Activated CD8-positive, alpha-beta memory T cell treated with anti-CD3 and anti-CD28 coated beads, Interleukin-2, amount 10 ng/mL, durations not matched to agents 7 days and 5 days (primary cell): Measurements from ENCODE around the gene FAM83G. TPM values are rescaled to one million over a fixed set of nuclear protein-coding genes. Genes with fewer than 3 reads are reported as not detected.
"Not testable (repeated sequence)": the region's sequence is repeated elsewhere in the genome, so short reads cannot be mapped to it uniquely, and the experiment has no call there.

ENCODE experiments used
- ATAC-seq: fragments of 150-1000 bp; cut with Tn5 transposase; one replicate; pipeline ENCODE4 v1.10.0; 2021; ENCODE audit warnings: moderate library complexity
- CTCF ChIA-PET: fragments of 350-600 bp; sonication (Branson Sonifier 250); formaldehyde crosslinking; loops from one replicate; lab custom pipeline; 2021; ENCODE audit warnings: antibody characterized with exemption; lab: Charles Lee
- DNase-seq: peaks from one replicate; pipeline ENCODE4 v3.0.0-alpha.2; 2020
- H3K27ac Mint-ChIP-seq: one replicate; pipeline ENCODE4 v1.8.0; 2021; ENCODE audit warnings: mild to moderate bottlenecking, mixed read lengths
- H3K27me3 Mint-ChIP-seq: one replicate; pipeline ENCODE4 v1.8.0; 2021; ENCODE audit warnings: mixed read lengths
- H3K36me3 Mint-ChIP-seq: one replicate; pipeline ENCODE4 v1.8.0; 2021; ENCODE audit warnings: mild to moderate bottlenecking, mixed read lengths
- H3K4me1 Mint-ChIP-seq: one replicate; pipeline ENCODE4 v1.8.0; 2021; ENCODE audit warnings: mixed read lengths
- H3K4me3 Mint-ChIP-seq: one replicate; pipeline ENCODE4 v1.8.0; 2021; ENCODE audit warnings: mild to moderate bottlenecking, moderate library complexity, mixed read lengths
- H3K9me3 Mint-ChIP-seq: one replicate; pipeline ENCODE4 v1.8.0; 2022; ENCODE audit warnings: low read depth, mixed read lengths
- total RNA-seq, 2 experiments: library from RNA; stranded (reverse); gene quantifications; one replicate each; pipeline ENCODE4 v1.2.3, GENCODE V29; 2021

The FAM83G gene
- total RNA-seq, 2 experiments from 2014 or later: 4.7 to 4.8 TPM

GRCh38 chr17:18961634-18962493 is 42.7 kb downstream of the FAM83G start:
- Mint-ChIP-seq H3K4me3 (no peak overlapping the region), H3K4me1 (peaks cover 7% of the 10 kb centered on the region), H3K27me3 (no peaks in the 10 kb centered on the region), H3K9me3 (no peaks in the 10 kb centered on the region), H3K27ac (no peak overlapping the region), H3K36me3 (no peaks in the 10 kb centered on the region)
- CTCF ChIA-PET: interaction anchor here (0.7 to 2.6 kb wide), 29 partner anchors 8 to 336 kb away, joined by 3 to 18 read pairs (median 5); partner anchors contain the start of genes FAM83G, PRPSAP2 and SLC5A10
- DNase-seq (no peak), ATAC-seq (no peak)

GRCh38 chr17:18960803-18961511 is 43.6 kb downstream of the FAM83G start:
- DNase-seq (peak; percentile 84), ATAC-seq (peak; percentile 95)
- Mint-ChIP-seq H3K36me3 (no peaks in the 10 kb centered on the region), H3K4me1 (peaks cover 7% of the 10 kb centered on the region), H3K9me3 (no peaks in the 10 kb centered on the region), H3K27ac (no peak overlapping the region), H3K4me3 (no peak overlapping the region), H3K27me3 (no peaks in the 10 kb centered on the region)
- CTCF ChIA-PET: interaction anchor here (0.7 to 2.6 kb wide), 38 partner anchors 9 to 1045 kb away, joined by 3 to 18 read pairs (median 4); partner anchors contain the start of genes FAM83G, PRPSAP2 and SLC5A10

GRCh38 chr17:18960241-18960665 is 44.3 kb downstream of the FAM83G start:
- Mint-ChIP-seq H3K27ac (no peak overlapping the region), H3K27me3 (no peaks in the 10 kb centered on the region), H3K4me1 (peaks cover 13% of the 10 kb centered on the region), H3K9me3 (no peaks in the 10 kb centered on the region), H3K36me3 (no peaks in the 10 kb centered on the region), H3K4me3 (no peak overlapping the region)
- CTCF ChIA-PET: interaction anchor here (1.0 to 2.6 kb wide), 16 partner anchors 8 to 143 kb away, joined by 3 to 18 read pairs (median 6); partner anchors contain the start of genes FAM83G, PRPSAP2 and SLC5A10
- ATAC-seq (no peak), DNase-seq (no peak)

GRCh38 chr17:18959845-18960240 is 44.7 kb downstream of the FAM83G start:
- Mint-ChIP-seq H3K27ac (no peak overlapping the region), H3K4me1 (peaks cover 15% of the 10 kb centered on the region), H3K9me3 (no peaks in the 10 kb centered on the region), H3K27me3 (no peaks in the 10 kb centered on the region), H3K4me3 (no peak overlapping the region), H3K36me3 (no peaks in the 10 kb centered on the region)
- ATAC-seq: no peak
- CTCF ChIA-PET: interaction anchor here (1.1 to 2.6 kb wide), 9 partner anchors 11 to 143 kb away, joined by 3 to 18 read pairs (median 8); partner anchors contain the start of genes FAM83G and PRPSAP2
- no peak for DNase-seq

GRCh38 chr17:18959071-18959844 is 45.3 kb downstream of the FAM83G start:
- no peak for ATAC-seq
- Mint-ChIP-seq H3K27me3 (no peaks in the 10 kb centered on the region), H3K4me1 (peaks cover 17% of the 10 kb centered on the region), H3K9me3 (no peaks in the 10 kb centered on the region), H3K4me3 (no peak overlapping the region), H3K27ac (no peak overlapping the region), H3K36me3 (no peaks in the 10 kb centered on the region)
- DNase-seq: no peak
- CTCF ChIA-PET: interaction anchor here (1.1 to 2.3 kb wide), 2 partner anchors 17 to 48 kb away, joined by 3 to 13 read pairs; no protein-coding TSS in a partner anchor

- H3K27me3 Mint-ChIP-seq: no peaks in the 10 kb centered on the region
- CTCF ChIA-PET: no interaction called here
- no peak overlapping the region for H3K4me3 Mint-ChIP-seq
- H3K27ac Mint-ChIP-seq: no peak overlapping the region
- DNase-seq: no peak
- no peaks in the 10 kb centered on the region for H3K9me3 Mint-ChIP-seq
- H3K36me3 Mint-ChIP-seq: no peaks in the 10 kb centered on the region
- peaks cover 17% of the 10 kb centered on the region for H3K4me1 Mint-ChIP-seq
- ATAC-seq: no peak
Measured at GRCh38 chr17:18958611-18959010, 46.0 kb downstream of the FAM83G start.

GRCh38 chr17:18957831-18958230 is 46.7 kb downstream of the FAM83G start:
- H3K27me3 Mint-ChIP-seq: no peaks in the 10 kb centered on the region
- H3K4me1 Mint-ChIP-seq: peaks cover 17% of the 10 kb centered on the region
- CTCF ChIA-PET: no interaction called here
- ATAC-seq (no peak), DNase-seq (no peak)
- no peaks in the 10 kb centered on the region for H3K36me3 Mint-ChIP-seq
- no peak overlapping the region for H3K4me3 Mint-ChIP-seq
- H3K9me3 Mint-ChIP-seq: no peaks in the 10 kb centered on the region
- H3K27ac Mint-ChIP-seq: no peak overlapping the region

- H3K27me3 Mint-ChIP-seq: no peaks in the 10 kb centered on the region
- ATAC-seq: no peak
- no peak overlapping the region for H3K27ac Mint-ChIP-seq
- peaks cover 17% of the 10 kb centered on the region for H3K4me1 Mint-ChIP-seq
- no peaks in the 10 kb centered on the region for H3K9me3 Mint-ChIP-seq
- DNase-seq: no peak
- no peak overlapping the region for H3K4me3 Mint-ChIP-seq
- CTCF ChIA-PET: no interaction called here
- no peaks in the 10 kb centered on the region for H3K36me3 Mint-ChIP-seq
Measured at GRCh38 chr17:18956581-18956980, 48.0 kb downstream of the FAM83G start.

GRCh38 chr17:18956021-18956420 is 48.5 kb downstream of the FAM83G start:
- H3K27ac Mint-ChIP-seq, H3K9me3 Mint-ChIP-seq, H3K4me3 Mint-ChIP-seq, H3K27me3 Mint-ChIP-seq, H3K36me3 Mint-ChIP-seq, DNase-seq, ATAC-seq: not testable (repeated sequence)
- H3K4me1 Mint-ChIP-seq: peaks cover 14% of the 10 kb centered on the region
- CTCF ChIA-PET: interaction anchor here (0.6 kb wide), 1 partner anchor 84 kb away, joined by 3 read pairs; no protein-coding TSS in a partner anchor

GRCh38 chr17:18955009-18955408 is 49.6 kb downstream of the FAM83G start:
- no peaks in the 10 kb centered on the region for H3K27me3 Mint-ChIP-seq
- CTCF ChIA-PET: interaction anchor here (0.7 kb wide), 1 partner anchor 96 kb away, joined by 3 read pairs; no protein-coding TSS in a partner anchor
- H3K4me3 Mint-ChIP-seq: no peak overlapping the region
- H3K36me3 Mint-ChIP-seq: no peaks in the 10 kb centered on the region
- H3K27ac Mint-ChIP-seq: no peak overlapping the region
- DNase-seq (no peak), ATAC-seq (no peak)
- peaks cover 9% of the 10 kb centered on the region for H3K4me1 Mint-ChIP-seq
- H3K9me3 Mint-ChIP-seq: no peaks in the 10 kb centered on the region

GRCh38 chr17:18954321-18954720 is 50.2 kb downstream of the FAM83G start:
- CTCF ChIA-PET: interaction anchor here (0.7 kb wide), 1 partner anchor 96 kb away, joined by 3 read pairs; no protein-coding TSS in a partner anchor
- Mint-ChIP-seq H3K9me3 (no peaks in the 10 kb centered on the region), H3K27me3 (peaks cover 2% of the 10 kb centered on the region), H3K4me3 (no peak overlapping the region), H3K4me1 (peaks cover 9% of the 10 kb centered on the region), H3K27ac (no peak overlapping the region), H3K36me3 (no peaks in the 10 kb centered on the region)
- ATAC-seq: no peak
- DNase-seq: no peak

GRCh38 chr17:18953231-18953728 is 51.3 kb downstream of the FAM83G start:
- Mint-ChIP-seq H3K36me3 (no peaks in the 10 kb centered on the region), H3K27ac (no peak overlapping the region), H3K9me3 (no peaks in the 10 kb centered on the region), H3K4me3 (no peak overlapping the region), H3K4me1 (peaks cover 9% of the 10 kb centered on the region), H3K27me3 (peaks cover 2% of the 10 kb centered on the region)
- no peak for ATAC-seq
- CTCF ChIA-PET: interaction anchor here (1.6 kb wide), 1 partner anchor 8 kb away, joined by 6 read pairs; no protein-coding TSS in a partner anchor
- no peak for DNase-seq
